Esophagus squamous epithelium (tissue), 5 donors: Measurements from ENCODE around the gene SETBP1. TPM values are rescaled to one million over a fixed set of nuclear protein-coding genes. Genes with fewer than 3 reads are reported as not detected.

Source experiments
- DNase-seq: peaks from one replicate; lab custom pipeline; 2025; lab: John Stamatoyannopoulos, UW
- H3K27ac ChIP-seq, 4 donors: fragments of 200-600 bp; sonication (generic); one replicate each; pipeline ENCODE4 v1.5.1; 2016 to 2019; ENCODE audit warnings: mild to moderate bottlenecking in 1 of 4
- H3K27me3 ChIP-seq, 4 donors: fragments of 200-600 bp; sonication (generic); 1 replicate in 3 of 4; 2 replicates in 1 of 4; pipeline versions ENCODE4 v1.5.1 to v1.6.0; 2017 to 2021; ENCODE audit warnings: antibody characterized with exemption in 1 of 4
- H3K36me3 ChIP-seq, 3 donors: fragments of 200-600 bp; sonication (generic); one replicate each; pipeline ENCODE4 v1.5.1; 2016 to 2019
- H3K4me1 ChIP-seq, 3 donors: fragments of 200-600 bp; sonication (generic); one replicate each; pipeline ENCODE4 v1.5.1; 2017 to 2019
- H3K4me3 ChIP-seq, 4 donors: fragments of 200-600 bp; sonication (generic); 1 replicate in 3 of 4; 2 replicates in 1 of 4; pipeline ENCODE4 v1.5.1; 2016 to 2019; ENCODE audit warnings: mild to moderate bottlenecking in 2 of 4, moderate library complexity in 1 of 4
- H3K9me3 ChIP-seq, 3 donors: fragments of 200-600 bp; sonication (generic); one replicate each; pipeline ENCODE4 v1.5.1; 2016 to 2019
- CTCF ChIP-seq, 6 experiments: fragments of 450-650 bp in 4 of 6; fragments of 200-600 bp in 2 of 6; sonication (generic) in 2 of 6; IDR thresholded peaks; one replicate each; pipeline ENCODE4 v1.5.1; 2016 to 2019; ENCODE audit warnings: antibody characterized with exemption in 6 of 6, mild to moderate bottlenecking in 4 of 6, moderate library complexity in 4 of 6
- POLR2A ChIP-seq, 4 donors: fragments of 450-650 bp; IDR thresholded peaks; one replicate each; pipeline ENCODE4 v1.6.1; 2017; ENCODE audit warnings: antibody characterized with exemption in 4 of 4, mild to moderate bottlenecking in 4 of 4, moderate library complexity in 3 of 4
- WGBS, 2 donors: methylation state at CpG; one replicate each; pipeline ENCODE4 v1.1.5; 2018; 5-methylcytosine and 5-hydroxymethylcytosine counted together
- intact Hi-C: fragments of 100-400 bp; cut with DNase I; formaldehyde crosslinking; loops from one replicate; pipeline ENCODE4 v1.15.0; 2022
- total RNA-seq, 4 donors: library from RNA; depleted of rRNA; stranded (reverse); fragments of >200 nt; gene quantifications; one replicate each; pipeline ENCODE4 v1.1.0, GENCODE V29; 2016
- donor health status: DM: yes; HTN: yes; CAD: no.

The SETBP1 gene
- total RNA-seq, 4 donors from 2014 or later: 2.6 to 18.5 (median 6.4) TPM

- TF ChIP-seq CTCF (IDR thresholded peaks at IDR 0.05): no peak
- TF ChIP-seq POLR2A (IDR thresholded peaks at IDR 0.05): no peak
- no peak overlapping the region for H3K27ac ChIP-seq
- H3K27me3 ChIP-seq: no peaks in the 10 kb centered on the region
- H3K4me1 ChIP-seq: peaks cover 0 to 7% (median 0%) of the 10 kb centered on the region in 3 donors
- 54 to 75% methylated on average over 2 of the region's 2 CpGs for WGBS, 2 donors
- DNase-seq: no peak
- H3K4me3 ChIP-seq: no peak overlapping the region
- intact Hi-C loops: no loop called here
- H3K9me3 ChIP-seq: no peaks in the 10 kb centered on the region
- no peaks in the 10 kb centered on the region for H3K36me3 ChIP-seq
Measured at GRCh38 chr18:45106331-45106774, 425.7 kb downstream of the SETBP1 start.

DNA sequence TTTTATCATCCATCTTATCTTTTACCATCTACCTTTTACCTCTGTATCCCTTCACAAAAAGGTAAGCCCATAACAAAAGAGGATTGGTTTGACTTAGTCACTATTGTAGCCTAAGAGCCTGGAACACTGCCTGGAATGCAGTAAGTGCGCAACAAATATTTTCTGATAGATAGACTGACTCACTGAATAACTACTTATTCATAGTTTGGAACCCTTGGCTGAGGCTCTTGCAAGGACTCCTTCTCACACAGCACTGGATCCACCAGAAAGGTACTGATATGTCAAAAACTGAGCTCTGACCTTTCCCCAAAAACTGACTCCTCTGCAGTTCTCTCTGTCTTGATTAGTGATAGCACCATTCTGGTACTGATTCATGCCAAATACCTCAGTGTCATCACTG, 426.7 kb downstream of the SETBP1 start:
- TF ChIP-seq POLR2A (IDR thresholded peaks at IDR 0.05) (no peak), CTCF (IDR thresholded peaks at IDR 0.05) (no peak)
- WGBS, 2 donors: 21 to 65% methylated on average over 1 of the region's 1 CpG
- H3K36me3 ChIP-seq: no peaks in the 10 kb centered on the region
- intact Hi-C loops: no loop called here
- no peak overlapping the region for H3K27ac ChIP-seq
- no peaks in the 10 kb centered on the region for H3K9me3 ChIP-seq
- DNase-seq: no peak
- no peak overlapping the region for H3K4me3 ChIP-seq
- H3K4me1 ChIP-seq: peaks cover 0 to 7% (median 0%) of the 10 kb centered on the region in 3 donors
- H3K27me3 ChIP-seq: no peaks in the 10 kb centered on the region

DNA sequence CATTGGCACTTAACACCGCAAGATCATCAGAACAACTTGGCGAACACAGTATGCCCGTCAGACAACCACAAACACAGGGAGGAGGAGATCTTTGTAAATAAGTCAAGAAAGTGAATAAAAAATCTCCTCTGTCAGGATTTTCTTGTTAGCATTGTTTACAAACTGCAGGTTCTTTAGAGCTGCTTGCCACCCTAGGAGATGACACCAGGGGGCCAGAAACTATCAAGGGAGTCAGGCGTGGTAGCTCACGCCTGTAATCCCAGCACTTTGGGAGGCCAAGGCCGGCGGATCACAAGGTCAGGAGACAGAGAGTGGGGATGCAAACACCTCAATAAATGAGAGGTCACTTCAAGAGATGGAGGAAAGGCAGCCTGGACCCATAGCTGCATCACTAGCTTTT, 428.1 kb downstream of the SETBP1 start:
- TF ChIP-seq CTCF (IDR thresholded peaks at IDR 0.05): no peak
- TF ChIP-seq POLR2A (IDR thresholded peaks at IDR 0.05): no peak
- intact Hi-C loops: no loop called here

GRCh38 chr18:45109271-45109670, 428.6 kb downstream of the SETBP1 start:
- H3K4me1 ChIP-seq: peaks cover 0 to 7% (median 0%) of the 10 kb centered on the region in 3 donors
- H3K27ac ChIP-seq: no peak overlapping the region
- H3K9me3 ChIP-seq: no peaks in the 10 kb centered on the region
- H3K27me3 ChIP-seq: no peaks in the 10 kb centered on the region
- TF ChIP-seq POLR2A (IDR thresholded peaks at IDR 0.05) (no peak), CTCF (IDR thresholded peaks at IDR 0.05) (no peak)
- no peak overlapping the region for H3K4me3 ChIP-seq
- 61 to 77% methylated on average over 2 of the region's 2 CpGs for WGBS, 2 donors
- intact Hi-C loops: no loop called here
- no peaks in the 10 kb centered on the region for H3K36me3 ChIP-seq
- no peak for DNase-seq

More for the DNA sequence above, 428.1 kb downstream of the SETBP1 start:
- H3K9me3 ChIP-seq: no peaks in the 10 kb centered on the region
- H3K4me1 ChIP-seq: peaks cover 0 to 7% (median 0%) of the 10 kb centered on the region in 3 donors
- H3K4me3 ChIP-seq: no peak overlapping the region
- DNase-seq: no peak
- H3K27me3 ChIP-seq: no peaks in the 10 kb centered on the region
- WGBS, 2 donors: 82 to 92% methylated on average over 6 to 7 of the region's 7 CpGs
- no peak overlapping the region for H3K27ac ChIP-seq
- no peaks in the 10 kb centered on the region for H3K36me3 ChIP-seq

DNA sequence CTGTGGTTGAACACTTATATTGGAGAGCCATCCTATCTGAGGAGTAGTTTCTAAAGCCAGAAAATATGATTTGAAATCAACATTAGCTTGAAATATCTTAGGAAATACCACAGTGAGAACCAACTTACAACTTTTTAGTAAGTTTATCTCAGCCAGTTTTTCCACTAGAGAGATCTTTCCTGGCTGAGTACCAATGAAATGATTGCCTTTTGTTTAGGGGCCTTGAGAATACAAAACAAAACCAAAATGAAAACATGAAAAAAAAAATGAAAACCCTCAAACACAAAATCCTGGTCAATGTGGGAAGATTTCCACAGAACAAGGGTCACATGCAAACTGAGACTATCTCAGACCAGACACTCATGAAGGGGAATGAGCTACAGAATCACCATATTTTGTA, 429.0 kb downstream of the SETBP1 start:
- intact Hi-C loops: no loop called here
- TF ChIP-seq POLR2A (IDR thresholded peaks at IDR 0.05): no peak
- no peak for TF ChIP-seq CTCF (IDR thresholded peaks at IDR 0.05)
- no peak for DNase-seq

More for the DNA sequence above, 429.0 kb downstream of the SETBP1 start:
- H3K9me3 ChIP-seq: no peaks in the 10 kb centered on the region
- H3K36me3 ChIP-seq: no peaks in the 10 kb centered on the region
- H3K4me1 ChIP-seq: peaks cover 0 to 7% (median 0%) of the 10 kb centered on the region in 3 donors
- H3K27me3 ChIP-seq: no peaks in the 10 kb centered on the region
- H3K27ac ChIP-seq: no peak overlapping the region
- H3K4me3 ChIP-seq: no peak overlapping the region
